HEK293 (cell line): Measurements from ENCODE around the gene PHYKPL.
A peak's percentile ranks its signal among the peaks of the same experiment; 100 is the strongest.

Experiments
- IKZF3 ChIP-seq: fragments of 450-650 bp; IDR thresholded peaks from 2 replicates; pipeline ENCODE4 v1.5.0; 2018; ENCODE audit warnings: missing biosample characterization, mild to moderate bottlenecking, missing genetic modification characterization, moderate library complexity
- KLF1 ChIP-seq: fragments of 450-650 bp; formaldehyde crosslinking; IDR thresholded peaks from 2 replicates; pipeline ENCODE4 v1.5.1; 2016; ENCODE audit warnings: missing biosample characterization, missing genetic modification characterization
- KLF8 ChIP-seq: fragments of 450-650 bp; formaldehyde crosslinking; IDR thresholded peaks from 2 replicates; pipeline ENCODE4 v1.5.1; 2016; ENCODE audit warnings: missing biosample characterization, missing genetic modification characterization
- SCRT1 ChIP-seq: fragments of 450-650 bp; formaldehyde crosslinking; IDR thresholded peaks from 2 replicates; pipeline ENCODE4 v1.5.1; 2016; ENCODE audit warnings: missing biosample characterization, missing genetic modification characterization, borderline replicate concordance
- SP7 ChIP-seq: fragments of 450-650 bp; formaldehyde crosslinking; IDR thresholded peaks from 2 replicates; pipeline ENCODE4 v1.5.1; 2016; ENCODE audit warnings: missing biosample characterization, missing genetic modification characterization
- ZBTB21 ChIP-seq: fragments of 450-650 bp; formaldehyde crosslinking; IDR thresholded peaks from 2 replicates; pipeline ENCODE4 v1.5.1; 2017; ENCODE audit warnings: missing biosample characterization, missing genetic modification characterization
- ZIC2 ChIP-seq: fragments of 450-650 bp; formaldehyde crosslinking; IDR thresholded peaks from 2 replicates; pipeline ENCODE4 v1.5.1; 2016; ENCODE audit warnings: missing biosample characterization, missing genetic modification characterization
- ZNF121 ChIP-seq: fragments of 450-650 bp; formaldehyde crosslinking; IDR thresholded peaks from 2 replicates; pipeline ENCODE4 v1.5.1; 2016; ENCODE audit warnings: missing biosample characterization, missing genetic modification characterization
- ZNF146 ChIP-seq: fragments of 450-650 bp; formaldehyde crosslinking; IDR thresholded peaks from 2 replicates; pipeline ENCODE4 v1.5.1; 2016; ENCODE audit warnings: missing biosample characterization, missing genetic modification characterization
- ZNF157 ChIP-seq: fragments of 450-650 bp; formaldehyde crosslinking; IDR thresholded peaks from 2 replicates; pipeline ENCODE4 v1.5.1; 2016; ENCODE audit warnings: missing biosample characterization, missing genetic modification characterization
- ZNF16 ChIP-seq: fragments of 450-650 bp; formaldehyde crosslinking; IDR thresholded peaks from 2 replicates; pipeline ENCODE4 v1.5.1; 2016; ENCODE audit warnings: low read depth, missing biosample characterization, missing genetic modification characterization
- ZNF341 ChIP-seq: fragments of 450-650 bp; formaldehyde crosslinking; IDR thresholded peaks from 2 replicates; pipeline ENCODE4; 2016; ENCODE audit warnings: low read depth, missing biosample characterization, missing genetic modification characterization
- ZNF645 ChIP-seq: fragments of 450-650 bp; formaldehyde crosslinking; IDR thresholded peaks from 2 replicates; pipeline ENCODE4; 2016; ENCODE audit warnings: missing biosample characterization, missing genetic modification characterization
- ZNF830 ChIP-seq: fragments of 450-650 bp; IDR thresholded peaks from 2 replicates; pipeline ENCODE4 v1.5.0; 2018; ENCODE audit warnings: missing biosample characterization, missing genetic modification characterization, low read depth, mild to moderate bottlenecking, moderate library complexity
- ZSCAN16 ChIP-seq: fragments of 450-650 bp; formaldehyde crosslinking; IDR thresholded peaks from 2 replicates; pipeline ENCODE4 v1.5.1; 2016; ENCODE audit warnings: missing biosample characterization, missing genetic modification characterization
- TF ChIP-seq, protein P1 (sequence below): fragments of 450-650 bp; formaldehyde crosslinking; IDR thresholded peaks from 2 replicates; pipeline ENCODE4 v1.5.1; 2016; ENCODE audit warnings: missing biosample characterization, missing genetic modification characterization, borderline replicate concordance
- TF ChIP-seq, protein P2 (sequence below): fragments of 450-650 bp; formaldehyde crosslinking; IDR thresholded peaks from 2 replicates; pipeline ENCODE4 v1.5.1; 2016; ENCODE audit warnings: missing biosample characterization, missing genetic modification characterization
- TF ChIP-seq, protein P3 (sequence below): fragments of 450-650 bp; formaldehyde crosslinking; IDR thresholded peaks from 2 replicates; pipeline ENCODE4 v1.5.1; 2016; ENCODE audit warnings: missing biosample characterization, missing genetic modification characterization
- TF ChIP-seq, protein P4 (sequence below): fragments of 450-650 bp; formaldehyde crosslinking; IDR thresholded peaks from 2 replicates; pipeline ENCODE4 v1.5.1; 2017; ENCODE audit warnings: missing biosample characterization, missing genetic modification characterization
- TF ChIP-seq, protein P5 (sequence below): fragments of 450-650 bp; formaldehyde crosslinking; IDR thresholded peaks from 2 replicates; pipeline ENCODE4 v1.5.1; 2016; ENCODE audit warnings: missing biosample characterization, missing genetic modification characterization
- TF ChIP-seq, protein P6 (sequence below): fragments of 450-650 bp; formaldehyde crosslinking; IDR thresholded peaks from 2 replicates; pipeline ENCODE4 v1.5.1; 2017; ENCODE audit warnings: missing biosample characterization, missing genetic modification characterization
- TF ChIP-seq, protein P7 (sequence below): fragments of 450-650 bp; formaldehyde crosslinking; IDR thresholded peaks from 2 replicates; pipeline ENCODE4 v1.5.1; 2017; ENCODE audit warnings: missing biosample characterization, missing genetic modification characterization

The PHYKPL gene

DNA sequence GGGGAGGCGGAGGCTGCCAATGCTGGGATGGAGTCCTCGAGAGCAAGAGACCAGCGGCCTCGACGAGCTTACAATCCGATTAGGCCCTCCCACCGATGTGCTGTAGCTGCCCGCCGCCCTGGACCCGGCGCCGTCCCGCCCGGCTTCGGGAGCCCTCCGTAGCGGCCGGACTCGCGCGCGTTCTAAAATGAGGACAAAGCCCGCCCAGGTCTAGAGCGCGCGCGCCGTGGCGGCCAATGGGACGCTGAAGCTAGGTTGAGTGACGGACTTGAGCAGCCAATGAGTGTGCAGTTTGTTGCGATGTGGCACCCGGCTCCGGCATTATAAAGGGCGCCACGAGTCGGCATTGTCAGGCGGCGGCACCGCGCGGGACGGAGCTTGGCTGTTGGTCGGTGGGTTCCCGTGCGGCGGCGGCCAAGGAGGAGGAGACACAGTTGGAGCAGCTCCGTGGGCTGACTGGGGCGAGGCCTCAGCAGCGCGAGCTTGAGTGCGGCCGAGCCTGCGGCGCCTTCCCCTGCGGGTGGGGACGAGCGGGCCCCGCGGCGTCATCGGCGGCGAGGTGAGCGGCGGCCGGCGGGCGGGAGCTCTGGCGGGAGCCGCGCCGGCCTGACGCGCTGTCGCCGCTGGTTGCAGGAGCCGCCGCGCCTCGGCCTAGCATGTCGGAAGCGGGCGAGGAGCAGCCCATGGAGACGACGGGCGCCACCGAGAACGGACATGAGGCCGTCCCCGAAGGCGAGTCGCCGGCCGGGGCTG is 28.2 kb downstream of the PHYKPL start, which contains the start of gene HNRNPAB (continued):
- no peak for TF ChIP-seq ZNF16 (tag by site-specific recombination)
- TF ChIP-seq ZBTB21 (tag by site-specific recombination) = no peak
- TF ChIP-seq, protein P1, sequence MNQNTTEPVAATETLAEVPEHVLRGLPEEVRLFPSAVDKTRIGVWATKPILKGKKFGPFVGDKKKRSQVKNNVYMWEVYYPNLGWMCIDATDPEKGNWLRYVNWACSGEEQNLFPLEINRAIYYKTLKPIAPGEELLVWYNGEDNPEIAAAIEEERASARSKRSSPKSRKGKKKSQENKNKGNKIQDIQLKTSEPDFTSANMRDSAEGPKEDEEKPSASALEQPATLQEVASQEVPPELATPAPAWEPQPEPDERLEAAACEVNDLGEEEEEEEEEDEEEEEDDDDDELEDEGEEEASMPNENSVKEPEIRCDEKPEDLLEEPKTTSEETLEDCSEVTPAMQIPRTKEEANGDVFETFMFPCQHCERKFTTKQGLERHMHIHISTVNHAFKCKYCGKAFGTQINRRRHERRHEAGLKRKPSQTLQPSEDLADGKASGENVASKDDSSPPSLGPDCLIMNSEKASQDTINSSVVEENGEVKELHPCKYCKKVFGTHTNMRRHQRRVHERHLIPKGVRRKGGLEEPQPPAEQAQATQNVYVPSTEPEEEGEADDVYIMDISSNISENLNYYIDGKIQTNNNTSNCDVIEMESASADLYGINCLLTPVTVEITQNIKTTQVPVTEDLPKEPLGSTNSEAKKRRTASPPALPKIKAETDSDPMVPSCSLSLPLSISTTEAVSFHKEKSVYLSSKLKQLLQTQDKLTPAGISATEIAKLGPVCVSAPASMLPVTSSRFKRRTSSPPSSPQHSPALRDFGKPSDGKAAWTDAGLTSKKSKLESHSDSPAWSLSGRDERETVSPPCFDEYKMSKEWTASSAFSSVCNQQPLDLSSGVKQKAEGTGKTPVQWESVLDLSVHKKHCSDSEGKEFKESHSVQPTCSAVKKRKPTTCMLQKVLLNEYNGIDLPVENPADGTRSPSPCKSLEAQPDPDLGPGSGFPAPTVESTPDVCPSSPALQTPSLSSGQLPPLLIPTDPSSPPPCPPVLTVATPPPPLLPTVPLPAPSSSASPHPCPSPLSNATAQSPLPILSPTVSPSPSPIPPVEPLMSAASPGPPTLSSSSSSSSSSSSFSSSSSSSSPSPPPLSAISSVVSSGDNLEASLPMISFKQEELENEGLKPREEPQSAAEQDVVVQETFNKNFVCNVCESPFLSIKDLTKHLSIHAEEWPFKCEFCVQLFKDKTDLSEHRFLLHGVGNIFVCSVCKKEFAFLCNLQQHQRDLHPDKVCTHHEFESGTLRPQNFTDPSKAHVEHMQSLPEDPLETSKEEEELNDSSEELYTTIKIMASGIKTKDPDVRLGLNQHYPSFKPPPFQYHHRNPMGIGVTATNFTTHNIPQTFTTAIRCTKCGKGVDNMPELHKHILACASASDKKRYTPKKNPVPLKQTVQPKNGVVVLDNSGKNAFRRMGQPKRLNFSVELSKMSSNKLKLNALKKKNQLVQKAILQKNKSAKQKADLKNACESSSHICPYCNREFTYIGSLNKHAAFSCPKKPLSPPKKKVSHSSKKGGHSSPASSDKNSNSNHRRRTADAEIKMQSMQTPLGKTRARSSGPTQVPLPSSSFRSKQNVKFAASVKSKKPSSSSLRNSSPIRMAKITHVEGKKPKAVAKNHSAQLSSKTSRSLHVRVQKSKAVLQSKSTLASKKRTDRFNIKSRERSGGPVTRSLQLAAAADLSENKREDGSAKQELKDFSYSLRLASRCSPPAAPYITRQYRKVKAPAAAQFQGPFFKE (tag by site-specific recombination) = no peak
- TF ChIP-seq, protein P2, sequence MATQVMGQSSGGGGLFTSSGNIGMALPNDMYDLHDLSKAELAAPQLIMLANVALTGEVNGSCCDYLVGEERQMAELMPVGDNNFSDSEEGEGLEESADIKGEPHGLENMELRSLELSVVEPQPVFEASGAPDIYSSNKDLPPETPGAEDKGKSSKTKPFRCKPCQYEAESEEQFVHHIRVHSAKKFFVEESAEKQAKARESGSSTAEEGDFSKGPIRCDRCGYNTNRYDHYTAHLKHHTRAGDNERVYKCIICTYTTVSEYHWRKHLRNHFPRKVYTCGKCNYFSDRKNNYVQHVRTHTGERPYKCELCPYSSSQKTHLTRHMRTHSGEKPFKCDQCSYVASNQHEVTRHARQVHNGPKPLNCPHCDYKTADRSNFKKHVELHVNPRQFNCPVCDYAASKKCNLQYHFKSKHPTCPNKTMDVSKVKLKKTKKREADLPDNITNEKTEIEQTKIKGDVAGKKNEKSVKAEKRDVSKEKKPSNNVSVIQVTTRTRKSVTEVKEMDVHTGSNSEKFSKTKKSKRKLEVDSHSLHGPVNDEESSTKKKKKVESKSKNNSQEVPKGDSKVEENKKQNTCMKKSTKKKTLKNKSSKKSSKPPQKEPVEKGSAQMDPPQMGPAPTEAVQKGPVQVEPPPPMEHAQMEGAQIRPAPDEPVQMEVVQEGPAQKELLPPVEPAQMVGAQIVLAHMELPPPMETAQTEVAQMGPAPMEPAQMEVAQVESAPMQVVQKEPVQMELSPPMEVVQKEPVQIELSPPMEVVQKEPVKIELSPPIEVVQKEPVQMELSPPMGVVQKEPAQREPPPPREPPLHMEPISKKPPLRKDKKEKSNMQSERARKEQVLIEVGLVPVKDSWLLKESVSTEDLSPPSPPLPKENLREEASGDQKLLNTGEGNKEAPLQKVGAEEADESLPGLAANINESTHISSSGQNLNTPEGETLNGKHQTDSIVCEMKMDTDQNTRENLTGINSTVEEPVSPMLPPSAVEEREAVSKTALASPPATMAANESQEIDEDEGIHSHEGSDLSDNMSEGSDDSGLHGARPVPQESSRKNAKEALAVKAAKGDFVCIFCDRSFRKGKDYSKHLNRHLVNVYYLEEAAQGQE (tag by site-specific recombination) = no peak
- TF ChIP-seq ZNF121 (tag by site-specific recombination) = 0 out of 2 replicates have a peak, but pooled peaks have one; percentile 38
- TF ChIP-seq, protein P3, sequence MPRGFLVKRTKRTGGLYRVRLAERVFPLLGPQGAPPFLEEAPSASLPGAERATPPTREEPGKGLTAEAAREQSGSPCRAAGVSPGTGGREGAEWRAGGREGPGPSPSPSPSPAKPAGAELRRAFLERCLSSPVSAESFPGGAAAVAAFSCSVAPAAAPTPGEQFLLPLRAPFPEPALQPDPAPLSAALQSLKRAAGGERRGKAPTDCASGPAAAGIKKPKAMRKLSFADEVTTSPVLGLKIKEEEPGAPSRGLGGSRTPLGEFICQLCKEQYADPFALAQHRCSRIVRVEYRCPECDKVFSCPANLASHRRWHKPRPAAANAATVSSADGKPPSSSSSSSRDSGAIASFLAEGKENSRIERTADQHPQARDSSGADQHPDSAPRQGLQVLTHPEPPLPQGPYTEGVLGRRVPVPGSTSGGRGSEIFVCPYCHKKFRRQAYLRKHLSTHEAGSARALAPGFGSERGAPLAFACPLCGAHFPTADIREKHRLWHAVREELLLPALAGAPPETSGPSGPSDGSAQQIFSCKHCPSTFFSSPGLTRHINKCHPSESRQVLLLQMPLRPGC (tag by site-specific recombination) = no peak; the same call in 1 of the 2 replicates
- peak; percentile 17; the same call in 1 of the 2 replicates for TF ChIP-seq ZIC2
- TF ChIP-seq ZNF157 = no peak
- peak; percentile 83 for TF ChIP-seq SP7 (tag by site-specific recombination)
- peak; percentile 36; the same call in 1 of the 2 replicates for TF ChIP-seq ZNF146 (tag by site-specific recombination)
- no peak for TF ChIP-seq IKZF3 (tag by site-specific recombination)
- TF ChIP-seq, protein P4, sequence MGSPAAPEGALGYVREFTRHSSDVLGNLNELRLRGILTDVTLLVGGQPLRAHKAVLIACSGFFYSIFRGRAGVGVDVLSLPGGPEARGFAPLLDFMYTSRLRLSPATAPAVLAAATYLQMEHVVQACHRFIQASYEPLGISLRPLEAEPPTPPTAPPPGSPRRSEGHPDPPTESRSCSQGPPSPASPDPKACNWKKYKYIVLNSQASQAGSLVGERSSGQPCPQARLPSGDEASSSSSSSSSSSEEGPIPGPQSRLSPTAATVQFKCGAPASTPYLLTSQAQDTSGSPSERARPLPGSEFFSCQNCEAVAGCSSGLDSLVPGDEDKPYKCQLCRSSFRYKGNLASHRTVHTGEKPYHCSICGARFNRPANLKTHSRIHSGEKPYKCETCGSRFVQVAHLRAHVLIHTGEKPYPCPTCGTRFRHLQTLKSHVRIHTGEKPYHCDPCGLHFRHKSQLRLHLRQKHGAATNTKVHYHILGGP (tag by site-specific recombination) = no peak
- TF ChIP-seq KLF8 (tag by site-specific recombination) = no peak; the same call in 1 of the 2 replicates
- no peak for TF ChIP-seq KLF1 (tag by site-specific recombination)
- TF ChIP-seq, protein P5, sequence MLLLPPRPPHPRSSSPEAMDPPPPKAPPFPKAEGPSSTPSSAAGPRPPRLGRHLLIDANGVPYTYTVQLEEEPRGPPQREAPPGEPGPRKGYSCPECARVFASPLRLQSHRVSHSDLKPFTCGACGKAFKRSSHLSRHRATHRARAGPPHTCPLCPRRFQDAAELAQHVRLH (tag by site-specific recombination) = no peak
- TF ChIP-seq, protein P6, sequence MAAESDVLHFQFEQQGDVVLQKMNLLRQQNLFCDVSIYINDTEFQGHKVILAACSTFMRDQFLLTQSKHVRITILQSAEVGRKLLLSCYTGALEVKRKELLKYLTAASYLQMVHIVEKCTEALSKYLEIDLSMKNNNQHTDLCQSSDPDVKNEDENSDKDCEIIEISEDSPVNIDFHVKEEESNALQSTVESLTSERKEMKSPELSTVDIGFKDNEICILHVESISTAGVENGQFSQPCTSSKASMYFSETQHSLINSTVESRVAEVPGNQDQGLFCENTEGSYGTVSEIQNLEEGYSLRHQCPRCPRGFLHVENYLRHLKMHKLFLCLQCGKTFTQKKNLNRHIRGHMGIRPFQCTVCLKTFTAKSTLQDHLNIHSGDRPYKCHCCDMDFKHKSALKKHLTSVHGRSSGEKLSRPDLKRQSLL = peak; percentile 62; the same call in 1 of the 2 replicates
- 0 out of 2 replicates have a peak, but pooled peaks have one; percentile 59 for TF ChIP-seq ZNF341 (tag by site-specific recombination)
- no peak for TF ChIP-seq ZSCAN16
- TF ChIP-seq SCRT1 = no peak
- TF ChIP-seq, protein P7, sequence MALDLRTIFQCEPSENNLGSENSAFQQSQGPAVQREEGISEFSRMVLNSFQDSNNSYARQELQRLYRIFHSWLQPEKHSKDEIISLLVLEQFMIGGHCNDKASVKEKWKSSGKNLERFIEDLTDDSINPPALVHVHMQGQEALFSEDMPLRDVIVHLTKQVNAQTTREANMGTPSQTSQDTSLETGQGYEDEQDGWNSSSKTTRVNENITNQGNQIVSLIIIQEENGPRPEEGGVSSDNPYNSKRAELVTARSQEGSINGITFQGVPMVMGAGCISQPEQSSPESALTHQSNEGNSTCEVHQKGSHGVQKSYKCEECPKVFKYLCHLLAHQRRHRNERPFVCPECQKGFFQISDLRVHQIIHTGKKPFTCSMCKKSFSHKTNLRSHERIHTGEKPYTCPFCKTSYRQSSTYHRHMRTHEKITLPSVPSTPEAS (tag by site-specific recombination) = no peak
- TF ChIP-seq ZNF645 = no peak
- TF ChIP-seq ZNF830 (tag by site-specific recombination) = no peak
